ENCODE results near the gene LRP2.

The LRP2 gene

GRCh38 chr2:169229590-169229989, 132.7 kb downstream of the LRP2 start:
- no peak for TF ChIP-seq CTCF (IDR thresholded peaks at IDR 0.05; ENCODE audit: extremely low read depth, insufficient read depth, missing control alignments)
- in situ Hi-C loops (cut with MboI; ENCODE audit: low pct_unique_long_range_greater_than_20kb, low sequenced_read_pairs, unreplicated experiment) = no loop called here
- no peak for DNase-seq (ENCODE audit: low spot score)

GRCh38 chr2:169225906-169226305, 136.4 kb downstream of the LRP2 start:
- in situ Hi-C loops (cut with MboI; ENCODE audit: low pct_unique_long_range_greater_than_20kb, low sequenced_read_pairs, unreplicated experiment) = no loop called here
- DNase-seq (ENCODE audit: low spot score) = no peak
- no peak for TF ChIP-seq CTCF (IDR thresholded peaks at IDR 0.05; ENCODE audit: extremely low read depth, insufficient read depth, missing control alignments)

- TF ChIP-seq CTCF (IDR thresholded peaks at IDR 0.05; ENCODE audit: extremely low read depth, insufficient read depth, missing control alignments) = no peak
- DNase-seq (ENCODE audit: low spot score) = no peak
- in situ Hi-C loops (cut with MboI; ENCODE audit: low pct_unique_long_range_greater_than_20kb, low sequenced_read_pairs, unreplicated experiment) = no loop called here
These were observed 137.0 kb downstream of the LRP2 start for GRCh38 chr2:169225233-169225750.

- in situ Hi-C loops (cut with MboI; ENCODE audit: low pct_unique_long_range_greater_than_20kb, low sequenced_read_pairs, unreplicated experiment) = no loop called here
- no peak for DNase-seq (ENCODE audit: low spot score)
- TF ChIP-seq CTCF (IDR thresholded peaks at IDR 0.05; ENCODE audit: extremely low read depth, insufficient read depth, missing control alignments) = no peak
These were observed 139.7 kb downstream of the LRP2 start for GRCh38 chr2:169222665-169223064.

- in situ Hi-C loops (cut with MboI; ENCODE audit: low pct_unique_long_range_greater_than_20kb, low sequenced_read_pairs, unreplicated experiment) = no loop called here
- DNase-seq (ENCODE audit: low spot score) = no peak
- TF ChIP-seq CTCF (IDR thresholded peaks at IDR 0.05; ENCODE audit: extremely low read depth, insufficient read depth, missing control alignments) = no peak
These were observed 140.5 kb downstream of the LRP2 start for GRCh38 chr2:169221745-169222369.

GRCh38 chr2:169210917-169211316, 151.4 kb downstream of the LRP2 start:
- in situ Hi-C loops (cut with MboI; ENCODE audit: low pct_unique_long_range_greater_than_20kb, low sequenced_read_pairs, unreplicated experiment) = no loop called here
- no peak for TF ChIP-seq CTCF (IDR thresholded peaks at IDR 0.05; ENCODE audit: extremely low read depth, insufficient read depth, missing control alignments)

More at GRCh38 chr2:169210917-169211316, 151.4 kb downstream of the LRP2 start:
- no peak for DNase-seq (ENCODE audit: low spot score)

Measured in GM13977 (cell line).